Measurements from ENCODE around the gene IKZF5. TPM values are rescaled to one million over a fixed set of nuclear protein-coding genes. Genes with fewer than 3 reads are reported as not detected.
A peak's percentile ranks its signal among the peaks of the same experiment; 100 is the strongest.

The IKZF5 gene
- total RNA-seq, 2 experiments from 2014 or later: 3.7 to 15.8 TPM

- Histone ChIP-seq H3K9me3 (ENCODE audit: low read length) (no peaks in the 10 kb centered on the region), H3K27ac (ENCODE audit: low read depth, low read length, poor library complexity, severe bottlenecking) (peak within 1 kb of the TSS; percentile 48), H4K20me1 (ENCODE audit: insufficient read depth, low read length) (no peaks in the 10 kb centered on the region), H3K36me3 (ENCODE audit: insufficient read depth, low read length) (peaks cover 13% of the 10 kb centered on the region), H3K4me3 (ENCODE audit: low read depth, low read length, poor library complexity, severe bottlenecking) (peak within 1 kb of the TSS; percentile 90), H3K4me2 (ENCODE audit: low read length) (peak within 1 kb of the TSS; percentile 99), H3K9me2 (ENCODE audit: insufficient read depth, low read length) (peaks cover 3% of the 10 kb centered on the region; the same call in 1 of the 2 replicates), H3K79me2 (ENCODE audit: insufficient read depth, low read depth, low read length) (no peaks in the 10 kb centered on the region), H2AFZ (ENCODE audit: low read length) (peak within 1 kb of the TSS; percentile 87), H3K4me1 (ENCODE audit: insufficient read depth, low read length, poor library complexity, severe bottlenecking) (peaks cover 11% of the 10 kb centered on the region)
- intact Hi-C loops (cut with micrococcal nuclease; ENCODE audit: unreplicated experiment): loop anchor here (1.0 to 2.0 kb wide), 3 partner anchors 26 to 75 kb away; partner anchors contain the start of genes ACADSB, FAM24B, IKZF5 and PSTK
- POLR2A ChIA-PET: interaction anchor here (0.6 to 1.7 kb wide), 5 partner anchors 27 to 830 kb away, joined by 3 to 7 read pairs (median 5); partner anchors contain the start of gene PSTK
- CTCF ChIA-PET (ENCODE audit: unreplicated experiment): no interaction called here
- TF ChIP-seq CTCF (conservative IDR thresholded peaks at IDR 0.05; ENCODE audit: low read length): no peak
- no peak for TF ChIP-seq EZH2phosphoT487 (IDR thresholded peaks at IDR 0.05; ENCODE audit: borderline replicate concordance, low read depth, low read length)
- no TSS peak for BruUV-seq (replicated peaks)
- DNase-seq (ENCODE audit: low spot score): peak; percentile 95
Observed at GRCh38 chr10:122953902-122954730, 54.5 kb downstream of the IKZF5 start, which contains the start of gene C10orf88. Gene C10orf88 (minus strand): TSS chr10:122954227. CDS start chr10:122954178, 49 bp downstream.

GRCh38 chr10:122949296-122949695 is 59.3 kb downstream of the IKZF5 start:
- H3K9me3 ChIP-seq (ENCODE audit: low read length): no peaks in the 10 kb centered on the region
- ChIA-PET CTCF (ENCODE audit: unreplicated experiment) (no interaction called here), POLR2A (interaction anchor here (1.0 kb wide), 1 partner anchor 9 kb away, joined by 3 read pairs; no protein-coding TSS in a partner anchor)
- no peak overlapping the region for H3K4me2 ChIP-seq (ENCODE audit: low read length)
- H4K20me1 ChIP-seq (ENCODE audit: insufficient read depth, low read length): no peaks in the 10 kb centered on the region
- TF ChIP-seq EZH2phosphoT487 (IDR thresholded peaks at IDR 0.05; ENCODE audit: borderline replicate concordance, low read depth, low read length) (no peak), CTCF (conservative IDR thresholded peaks at IDR 0.05; ENCODE audit: low read length) (no peak)
- no TSS peak for BruUV-seq (replicated peaks)
- H3K4me3 ChIP-seq (ENCODE audit: low read depth, low read length, poor library complexity, severe bottlenecking): no peak overlapping the region
- H3K4me1 ChIP-seq (ENCODE audit: insufficient read depth, low read length, poor library complexity, severe bottlenecking): peaks cover 6% of the 10 kb centered on the region
- H3K36me3 ChIP-seq (ENCODE audit: insufficient read depth, low read length): peaks cover 30% of the 10 kb centered on the region
- H3K79me2 ChIP-seq (ENCODE audit: insufficient read depth, low read depth, low read length): no peaks in the 10 kb centered on the region
- intact Hi-C loops (cut with micrococcal nuclease; ENCODE audit: unreplicated experiment): no loop called here
- H3K9me2 ChIP-seq (ENCODE audit: insufficient read depth, low read length): no peaks in the 10 kb centered on the region
- DNase-seq (ENCODE audit: low spot score): no peak
- no peak overlapping the region for H2AFZ ChIP-seq (ENCODE audit: low read length)
- H3K27ac ChIP-seq (ENCODE audit: low read depth, low read length, poor library complexity, severe bottlenecking): no peak overlapping the region

Other genes with a start within 250 kb of the IKZF5 start
- 1.0 and 1.8 TPM in 2 replicates for gene CUZD1, start 162.9 kb downstream of the IKZF5 start, total RNA-seq (2014; rRNA removed; shearing (Covaris generic))
- 1.1 and 1.6 TPM in 2 replicates for gene CUZD1, start 162.9 kb downstream of the IKZF5 start, total RNA-seq (2022)
- 8.4 and 11.1 TPM in 2 replicates for gene FAM24B, start 129.2 kb downstream of the IKZF5 start, total RNA-seq (2014; rRNA removed; shearing (Covaris generic))
- gene FAM24B, start 129.2 kb downstream of the IKZF5 start, total RNA-seq (2022): 7.9 and 10.1 TPM in 2 replicates
- not detected in 2 replicates for gene FAM24A, start 98.2 kb downstream of the IKZF5 start, total RNA-seq (2014; rRNA removed; shearing (Covaris generic))
- gene FAM24A, start 98.2 kb downstream of the IKZF5 start, total RNA-seq (2022): not detected in 2 replicates
- 5.5 and 8.0 TPM in 2 replicates for gene C10orf88, start 54.6 kb downstream of the IKZF5 start, total RNA-seq (2014; rRNA removed; shearing (Covaris generic))
- 9.4 and 11.9 TPM in 2 replicates for gene C10orf88, start 54.6 kb downstream of the IKZF5 start, total RNA-seq (2022)
- 4.9 and 7.4 TPM in 2 replicates for gene PSTK, start 28.4 kb downstream of the IKZF5 start, total RNA-seq (2014; rRNA removed; shearing (Covaris generic))
- gene PSTK, start 28.4 kb downstream of the IKZF5 start, total RNA-seq (2022): 8.0 and 8.9 TPM in 2 replicates
- 3.7 and 3.8 TPM in 2 replicates for gene ACADSB, start 211 bp upstream of the IKZF5 start, total RNA-seq (2014; rRNA removed; shearing (Covaris generic))
- 13.4 and 14.7 TPM in 2 replicates for gene ACADSB, start 211 bp upstream of the IKZF5 start, total RNA-seq (2022)
- 0.44 TPM in 1 of 2 replicates, not detected in the other for gene HMX3, start 127.2 kb upstream of the IKZF5 start, total RNA-seq (2014; rRNA removed; shearing (Covaris generic))
- gene HMX3, start 127.2 kb upstream of the IKZF5 start, total RNA-seq (2022): not detected in 2 replicates
- 1.2 and 2.0 TPM in 2 replicates for gene HMX2, start 139.3 kb upstream of the IKZF5 start, total RNA-seq (2014; rRNA removed; shearing (Covaris generic))
- gene HMX2, start 139.3 kb upstream of the IKZF5 start, total RNA-seq (2022): 1.7 and 2.4 TPM in 2 replicates
- gene BUB3, start 145.6 kb upstream of the IKZF5 start, total RNA-seq (2014; rRNA removed; shearing (Covaris generic)): 437 and 526 TPM in 2 replicates
- 312 and 335 TPM in 2 replicates for gene BUB3, start 145.6 kb upstream of the IKZF5 start, total RNA-seq (2022)

All from OCI-LY7 (cell line).